PFSK-1 (cell line): Measurements from ENCODE around the gene PRMT1.

ENCODE experiments used
- FOXP2 ChIP-seq: optimal IDR thresholded peaks from 2 replicates; pipeline ENCODE3; 2011; ENCODE audit warnings: borderline replicate concordance, control low read depth, inconsistent platforms; ENCODE audit not compliant: insufficient read depth; ENCODE audit errors: extremely low read length, extremely low read depth
- POLR2AphosphoS5 ChIP-seq: IDR thresholded peaks from 2 replicates; pipeline ENCODE4 v1.6.1; 2012; ENCODE audit warnings: low read depth, mild to moderate bottlenecking, control low read depth, low read length, moderate library complexity
- REST ChIP-seq, 2 experiments: IDR thresholded peaks; 2 replicates each; pipeline versions ENCODE4 v1.6.1 to v1.8.0; 2011 to 2012; ENCODE audit warnings: low read depth in 2 of 2, low read length in 2 of 2, control low read depth in 1 of 2, inconsistent platforms in 1 of 2, mild to moderate bottlenecking in 1 of 2, moderate library complexity in 1 of 2; ENCODE audit not compliant: insufficient read depth in 1 of 2
- SIN3A ChIP-seq: IDR thresholded peaks from 2 replicates; pipeline ENCODE4 v1.6.1; 2012; ENCODE audit warnings: mild to moderate bottlenecking, low read length, moderate library complexity, borderline replicate concordance; ENCODE audit not compliant: insufficient read depth
- TAF1 ChIP-seq: IDR thresholded peaks from 2 replicates; pipeline ENCODE4 v1.6.1; 2012; ENCODE audit warnings: low read length, control low read depth, borderline replicate concordance; ENCODE audit not compliant: insufficient read depth

GRCh38 chr19:49669516-49669915 is 7.6 kb upstream of the PRMT1 start:
- TF ChIP-seq TAF1 (no peak), POLR2AphosphoS5 (no peak), SIN3A (no peak), REST (IDR thresholded peaks at IDR 0.05; ENCODE audit: insufficient read depth in 1 of 2, low read depth in 2 of 2, low read length in 2 of 2) (no peak), FOXP2 (no peak)
